Non-pigmented ciliary epithelial cell (primary cell): ENCODE data around the gene FAM200B.
"Not testable (repeated sequence)": the region's sequence is repeated elsewhere in the genome, so short reads cannot be mapped to it uniquely, and the experiment has no call there.

Experiments
- DNase-seq: peaks from one replicate; pipeline ENCODE4 v3.0.0-alpha.2; 2010; ENCODE audit warnings: low read depth

FAM200B gene

GRCh38 chr4:15695729-15696128 lies 14.1 kb downstream of the FAM200B start:
- DNase-seq = no peak

- DNase-seq = no peak
Observed at GRCh38 chr4:15696866-15697265, 15.2 kb downstream of the FAM200B start.

GRCh38 chr4:15702941-15703403 lies 21.3 kb downstream of the FAM200B start, which contains the start of gene BST1:
BST1 (plus strand) TSS chr4:15703065; CDS start chr4:15703145, 80 bp downstream.
- DNase-seq = no peak

- DNase-seq = no peak
Observed at GRCh38 chr4:15703439-15703838, 21.8 kb downstream of the FAM200B start.

GRCh38 chr4:15704129-15704528 lies 22.5 kb downstream of the FAM200B start:
- DNase-seq = no peak

DNA sequence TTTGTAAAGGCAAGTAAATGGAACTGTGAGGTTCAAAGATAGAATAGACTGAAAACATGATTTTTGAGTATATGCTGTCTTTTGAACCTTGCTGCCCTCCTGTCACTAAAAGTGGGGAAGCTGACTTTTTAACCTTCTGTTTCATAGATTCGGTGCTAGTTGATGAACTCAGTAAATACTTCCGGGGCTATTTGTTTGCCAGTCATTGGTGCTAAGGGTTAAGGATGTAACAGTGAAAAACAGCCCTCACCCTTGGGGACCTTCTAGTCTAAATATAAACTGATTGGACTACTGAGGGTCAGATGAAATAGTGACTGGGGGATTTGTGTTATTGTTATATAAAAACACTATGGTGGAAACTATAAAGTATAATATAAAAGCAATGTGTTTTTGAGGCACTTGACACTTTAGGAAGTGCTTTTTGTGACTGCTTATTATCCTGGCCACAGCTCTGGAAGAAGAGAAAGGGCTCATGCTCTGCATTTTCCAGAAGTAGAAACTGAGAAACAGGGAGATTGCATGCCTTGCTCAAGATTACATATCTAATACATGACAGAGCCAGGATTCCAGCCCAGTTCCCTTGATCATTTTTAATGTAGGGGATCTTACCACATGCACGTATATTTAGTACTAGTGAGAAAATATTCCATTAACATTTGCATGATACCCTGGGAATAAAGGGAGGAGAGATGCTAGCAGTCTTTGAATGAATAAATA lies 25.2 kb downstream of the FAM200B start:
- DNase-seq = no peak

DNA sequence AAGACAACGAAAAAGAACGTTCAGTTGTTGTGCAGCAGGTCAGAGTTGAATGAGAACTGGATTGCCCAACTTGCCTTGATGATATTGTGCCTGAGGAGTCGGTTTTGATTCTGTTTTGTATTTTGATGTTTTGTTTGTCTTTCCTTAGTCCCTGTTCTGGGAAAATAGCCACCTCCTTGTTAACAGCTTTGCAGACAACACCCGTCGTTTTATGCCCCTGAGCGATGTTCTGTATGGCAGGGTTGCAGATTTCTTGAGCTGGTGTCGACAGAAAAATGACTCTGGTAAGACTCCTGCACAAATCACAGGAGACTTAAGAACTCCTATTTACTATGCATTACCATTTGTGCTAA lies 25.7 kb downstream of the FAM200B start:
- no peak for DNase-seq

DNA sequence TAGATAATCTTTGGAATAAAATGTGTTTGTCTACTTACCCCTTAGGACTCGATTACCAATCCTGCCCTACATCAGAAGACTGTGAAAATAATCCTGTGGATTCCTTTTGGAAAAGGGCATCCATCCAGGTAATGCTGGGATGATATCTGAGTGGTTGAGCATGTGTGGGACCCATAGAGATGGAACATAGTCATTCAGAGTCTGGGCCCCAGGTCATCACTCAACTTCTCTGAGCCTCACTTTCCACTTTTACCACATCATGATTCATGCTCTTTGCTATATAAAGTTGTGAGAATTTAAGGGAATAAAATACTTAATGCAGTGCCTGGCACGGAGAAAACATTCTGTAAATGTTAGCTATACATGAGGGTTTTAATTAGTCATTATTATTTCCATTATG lies 30.1 kb downstream of the FAM200B start:
- no peak for DNase-seq

- no peak for DNase-seq
Observed at GRCh38 chr4:15712214-15712613, 30.6 kb downstream of the FAM200B start.

- no peak for DNase-seq
Observed at GRCh38 chr4:15714141-15714540, 32.5 kb downstream of the FAM200B start.

DNA sequence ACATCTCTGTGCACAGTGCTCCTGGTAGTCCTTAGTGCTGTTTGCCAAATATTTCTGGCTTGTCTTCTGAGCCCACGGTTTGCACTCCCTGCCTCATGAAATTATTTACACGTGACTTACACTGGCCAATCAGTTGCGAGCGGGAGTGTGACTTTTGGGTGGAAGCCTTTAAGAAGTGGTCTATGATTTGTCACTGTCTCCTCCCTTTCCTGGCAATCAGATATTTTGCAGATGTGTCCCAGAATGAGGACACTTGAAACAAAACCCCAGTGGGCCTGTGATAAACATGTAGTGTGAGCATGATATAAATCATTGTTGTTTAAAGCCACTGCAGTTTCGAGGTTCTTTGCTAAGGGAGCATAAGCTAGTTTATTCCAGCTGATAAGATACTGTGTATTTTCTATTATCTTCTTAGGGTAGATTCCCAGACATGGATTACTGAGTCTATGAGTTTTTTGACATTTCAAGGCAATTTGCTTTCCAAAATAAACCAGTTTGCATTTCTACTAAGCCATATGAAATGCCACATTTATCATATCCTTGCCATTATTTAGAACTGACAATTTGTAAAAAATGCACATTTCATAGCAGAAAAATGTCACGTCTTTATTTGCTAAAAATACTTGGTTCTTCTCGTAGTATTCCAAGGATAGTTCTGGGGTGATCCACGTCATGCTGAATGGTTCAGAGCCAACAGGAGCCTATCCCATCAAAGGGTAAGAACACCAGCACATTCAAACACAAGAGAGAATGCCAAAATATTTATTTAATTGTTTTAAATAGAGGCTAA lies 33.2 kb downstream of the FAM200B start:
- no peak for DNase-seq

DNA sequence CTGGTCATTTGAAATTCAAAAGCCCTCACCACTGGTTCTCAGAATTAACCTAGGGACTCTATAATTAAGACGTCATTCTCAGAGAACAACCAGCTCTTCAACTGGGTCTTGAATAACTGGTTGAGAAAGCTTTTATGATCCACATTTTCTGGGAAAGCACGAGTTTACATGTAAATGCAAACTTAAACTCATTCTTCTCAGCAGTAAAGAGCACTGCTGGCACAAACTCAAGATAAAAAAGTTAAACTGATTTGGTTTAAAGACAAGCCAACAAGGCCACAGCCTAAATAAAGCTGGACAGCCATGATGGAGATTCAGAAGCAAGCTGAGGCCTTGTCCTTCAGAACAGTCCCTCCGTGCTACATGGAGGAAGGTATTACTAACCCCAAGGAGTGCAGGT lies 34.5 kb downstream of the FAM200B start:
- no peak for DNase-seq

DNA sequence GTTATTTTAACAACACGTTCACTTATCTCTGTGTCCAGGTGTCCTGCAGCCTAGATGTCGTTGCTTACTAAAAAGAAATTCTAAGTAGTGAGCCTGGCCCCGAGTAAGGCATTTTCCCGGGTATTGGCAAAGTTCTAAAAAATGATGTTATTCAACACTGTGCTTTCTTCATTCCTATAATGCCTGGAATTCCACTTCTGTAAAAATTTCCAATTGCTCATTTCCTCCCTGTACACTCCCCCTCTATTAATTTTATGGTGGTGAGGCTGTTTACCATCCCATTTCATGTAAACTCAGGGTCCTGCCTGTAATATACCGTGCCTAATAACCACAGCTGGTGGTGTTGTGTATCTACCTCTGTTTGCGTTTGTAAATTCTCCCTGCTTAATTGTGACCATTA lies 35.5 kb downstream of the FAM200B start:
- no peak for DNase-seq

DNA sequence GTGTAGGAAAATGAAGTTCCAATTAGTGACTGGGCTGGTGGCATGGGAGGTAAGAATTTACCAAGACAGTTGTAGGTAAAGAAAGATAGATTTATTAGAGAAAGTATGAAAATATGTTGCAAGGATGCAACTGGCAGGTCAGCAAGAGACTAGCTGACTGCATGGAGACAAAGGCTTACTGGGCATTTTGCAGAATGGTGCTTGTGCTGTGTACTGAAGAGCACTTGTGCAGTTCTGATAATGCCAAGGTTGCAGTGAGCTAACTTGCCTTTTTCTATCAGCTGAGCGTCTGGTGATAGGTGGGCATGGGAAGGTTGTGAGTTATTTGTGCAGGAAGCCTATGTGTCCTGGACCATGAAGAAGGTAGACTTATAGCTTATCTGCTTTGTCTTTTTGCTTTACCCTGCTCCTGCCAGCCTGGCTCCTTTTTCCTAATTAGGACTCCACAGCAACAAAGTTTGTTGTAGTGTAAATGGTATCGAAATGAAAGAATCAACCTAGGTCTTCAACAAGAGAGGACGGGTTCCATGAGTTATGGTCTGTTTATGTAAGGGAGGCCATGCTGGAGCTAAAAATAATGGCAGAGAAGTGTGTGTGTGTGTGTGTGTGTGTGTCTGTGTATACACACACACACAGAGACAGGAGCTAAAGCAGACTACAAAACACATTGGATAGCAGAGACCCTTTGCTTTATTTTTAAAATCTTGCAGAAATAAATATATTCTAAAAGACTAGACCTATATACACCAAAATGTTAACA lies 36.2 kb downstream of the FAM200B start:
- no peak for DNase-seq

GRCh38 chr4:15718465-15718864 lies 36.8 kb downstream of the FAM200B start:
- DNase-seq = no peak

DNA sequence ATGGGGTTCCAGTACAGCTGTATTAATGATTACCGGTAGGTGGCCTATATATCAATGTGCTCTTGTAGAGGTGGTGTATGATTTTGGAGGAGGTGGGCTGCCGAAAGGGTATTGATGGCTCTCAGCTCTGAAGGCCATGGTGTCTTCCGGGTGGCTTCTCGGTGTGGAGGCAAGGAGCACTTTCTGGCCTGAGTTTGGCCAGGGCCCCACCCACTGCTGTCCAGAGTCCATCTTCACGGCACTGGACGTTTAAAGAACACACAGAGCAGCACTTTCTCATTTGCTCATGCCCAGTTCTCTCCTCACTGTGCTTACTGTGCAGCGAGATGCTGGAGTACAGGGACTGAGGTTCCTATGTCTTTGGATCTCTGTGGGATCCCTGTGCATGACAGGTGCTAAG lies 37.3 kb downstream of the FAM200B start:
- no peak for DNase-seq

- DNase-seq = no peak
Observed at GRCh38 chr4:15719506-15719905, 37.9 kb downstream of the FAM200B start.

- DNase-seq = no peak
Observed at GRCh38 chr4:15720851-15721250, 39.2 kb downstream of the FAM200B start.

DNA sequence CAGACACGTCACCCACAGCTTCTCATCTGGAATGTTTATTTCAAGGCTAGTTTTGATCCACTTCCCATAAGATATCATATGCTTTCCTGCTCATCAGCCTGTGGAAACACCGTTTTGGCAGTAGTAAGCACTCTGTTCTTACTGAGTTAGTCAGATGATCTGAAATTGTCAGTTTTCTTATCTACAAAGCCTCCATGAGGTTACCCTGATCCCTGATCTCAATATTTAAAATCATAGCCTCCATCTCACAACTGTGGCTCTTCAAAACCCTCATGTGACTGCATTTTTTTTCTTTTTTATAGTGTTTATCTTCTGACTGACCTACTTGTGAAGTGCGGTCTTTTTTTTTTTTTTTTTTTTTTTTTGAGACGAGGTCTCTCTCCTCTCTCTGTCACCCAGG lies 44.0 kb downstream of the FAM200B start:
- DNase-seq = no peak

DNA sequence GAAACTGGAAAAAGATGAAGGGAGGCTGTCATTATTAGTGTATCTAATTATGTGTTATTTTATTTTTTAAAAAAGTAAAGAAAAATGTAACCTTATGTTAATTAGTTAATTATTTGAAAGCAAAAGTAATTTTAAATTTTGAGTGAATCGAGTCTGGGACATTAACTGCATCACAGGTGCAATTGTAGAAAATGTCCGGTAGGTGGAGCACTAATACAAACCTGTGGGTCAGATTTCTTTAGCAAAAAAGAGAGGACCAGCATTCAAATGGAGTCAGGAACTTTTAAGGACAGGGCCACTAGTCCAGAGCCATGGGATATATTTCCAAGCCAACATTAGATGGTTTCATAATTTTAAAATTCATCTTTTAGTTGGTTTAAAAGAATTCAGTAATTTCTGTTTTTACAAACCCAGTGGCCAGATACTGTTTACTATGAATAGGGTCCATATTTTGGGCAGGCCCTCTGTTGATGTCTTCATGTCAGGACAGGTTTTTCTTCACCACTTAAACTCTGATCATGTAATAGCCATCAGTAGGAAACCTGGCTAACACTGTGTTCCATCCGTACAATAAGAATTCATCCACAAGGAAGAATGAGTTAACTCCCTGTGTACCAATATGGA lies 48.4 kb downstream of the FAM200B start:
- DNase-seq = no peak

GRCh38 chr4:15733061-15733460 lies 51.4 kb downstream of the FAM200B start:
- DNase-seq = not testable (repeated sequence)

DNA sequence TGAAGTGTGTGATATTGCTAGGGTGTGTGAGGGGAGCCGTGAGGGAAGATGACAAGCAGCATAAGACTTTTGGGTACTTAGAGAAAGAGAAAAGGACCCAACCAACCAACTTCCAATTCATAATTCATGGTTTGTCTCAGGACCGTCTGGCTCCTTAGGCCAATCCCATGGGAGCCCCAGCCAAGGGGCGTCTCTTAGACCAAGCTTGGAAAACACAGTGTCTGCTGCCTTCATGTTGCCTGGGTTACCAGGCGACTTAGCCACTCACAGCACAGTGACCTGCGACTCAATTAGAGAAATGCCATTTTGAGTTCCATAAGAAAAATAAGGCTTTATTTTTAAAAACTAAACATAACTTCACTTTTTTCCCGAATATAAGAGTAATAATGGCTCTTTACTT lies 53.9 kb downstream of the FAM200B start:
- no peak for DNase-seq
